GM18861 (cell line): ENCODE results near the gene UNK.
"Not testable (repeated sequence)": the region's sequence is repeated elsewhere in the genome, so short reads cannot be mapped to it uniquely, and the experiment has no call there.

Experiments
- ATAC-seq: cut with Tn5 transposase; IDR thresholded peaks from one replicate; pipeline ENCODE4 v1.9.1; 2021; ENCODE audit not compliant: unreplicated experiment

UNK gene

DNA sequence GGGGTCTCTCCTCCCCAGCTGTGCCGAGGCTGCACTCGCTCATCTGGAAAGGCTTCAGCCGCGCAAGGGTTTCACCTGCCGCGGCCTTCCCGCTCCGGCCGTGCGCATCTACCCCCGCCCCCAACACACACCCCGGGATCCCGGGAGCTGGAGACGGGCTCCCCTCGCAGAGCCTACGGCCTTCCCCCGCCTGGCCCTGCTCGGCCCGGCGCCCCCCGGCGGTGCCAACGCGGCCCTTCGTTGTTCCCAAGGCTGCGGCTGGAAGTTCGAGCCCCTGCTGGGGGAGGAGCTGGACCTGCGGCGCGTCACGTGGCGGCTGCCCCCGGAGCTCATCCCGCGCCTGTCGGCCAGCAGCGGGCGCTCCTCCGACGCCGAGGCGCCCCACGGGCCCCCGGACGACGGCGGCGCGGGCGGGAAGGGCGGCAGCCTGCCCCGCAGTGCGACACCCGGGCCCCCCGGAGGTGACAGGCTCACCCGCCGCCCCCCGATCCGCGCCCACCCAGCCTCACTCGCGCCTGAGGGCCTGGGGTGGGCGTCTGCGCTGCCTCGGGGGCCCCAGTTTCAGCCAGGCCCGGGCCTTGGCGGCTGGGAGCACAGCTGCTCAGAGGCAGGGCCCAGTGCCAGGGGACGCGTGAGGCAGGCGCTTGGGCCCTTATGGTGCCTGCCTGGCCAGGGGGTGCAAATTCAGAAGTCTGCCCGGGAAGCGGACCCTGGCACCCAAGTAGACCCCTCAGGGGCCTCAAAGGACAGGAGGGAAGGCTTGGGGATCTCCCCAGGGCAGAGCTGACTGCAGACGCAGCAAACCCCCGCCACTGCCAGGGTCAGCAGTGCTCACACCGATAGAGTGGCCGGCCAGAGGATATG lies 30.9 kb upstream of the UNK start:
- ATAC-seq: no peak

GRCh38 chr17:75754378-75755204 lies 30.0 kb upstream of the UNK start:
- ATAC-seq: no peak

- no peak for ATAC-seq
Measured at GRCh38 chr17:75755205-75755901, 29.3 kb upstream of the UNK start.

DNA sequence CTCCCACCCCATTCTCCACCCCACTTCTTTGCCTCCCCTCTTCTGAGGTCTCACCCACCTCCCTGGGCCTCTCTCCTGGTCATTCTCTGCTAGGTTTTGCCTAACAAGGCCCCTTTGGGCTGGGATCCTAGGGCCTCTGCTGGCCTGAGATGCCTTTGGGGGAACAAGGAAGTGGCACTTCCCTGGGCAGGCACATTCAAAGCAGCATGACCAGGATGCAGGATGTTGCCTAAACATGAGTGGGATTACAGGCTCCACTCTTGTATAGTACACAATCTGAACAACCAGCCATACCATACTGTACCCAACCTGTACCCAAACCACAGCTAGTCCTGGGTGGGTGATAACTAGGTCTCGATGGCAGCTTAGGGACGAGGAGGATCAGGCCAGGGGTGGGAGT lies 28.6 kb upstream of the UNK start:
- no peak for ATAC-seq

DNA sequence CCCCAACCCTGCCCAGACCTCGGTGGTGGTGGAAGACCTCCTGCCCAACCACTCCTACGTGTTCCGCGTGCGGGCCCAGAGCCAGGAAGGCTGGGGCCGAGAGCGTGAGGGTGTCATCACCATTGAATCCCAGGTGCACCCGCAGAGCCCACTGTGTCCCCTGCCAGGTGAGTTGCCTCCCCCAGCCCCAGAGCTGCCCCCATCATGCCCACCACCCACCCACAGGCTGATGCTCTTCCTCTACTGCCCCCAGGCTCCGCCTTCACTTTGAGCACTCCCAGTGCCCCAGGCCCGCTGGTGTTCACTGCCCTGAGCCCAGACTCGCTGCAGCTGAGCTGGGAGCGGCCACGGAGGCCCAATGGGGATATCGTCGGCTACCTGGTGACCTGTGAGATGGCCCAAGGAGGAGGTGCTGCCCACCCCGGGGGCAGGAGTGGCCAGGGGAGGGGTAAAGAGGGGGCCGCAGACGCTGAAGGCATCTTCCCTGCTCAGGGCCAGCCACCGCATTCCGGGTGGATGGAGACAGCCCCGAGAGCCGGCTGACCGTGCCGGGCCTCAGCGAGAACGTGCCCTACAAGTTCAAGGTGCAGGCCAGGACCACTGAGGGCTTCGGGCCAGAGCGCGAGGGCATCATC lies 28.0 kb upstream of the UNK start:
- no peak for ATAC-seq

DNA sequence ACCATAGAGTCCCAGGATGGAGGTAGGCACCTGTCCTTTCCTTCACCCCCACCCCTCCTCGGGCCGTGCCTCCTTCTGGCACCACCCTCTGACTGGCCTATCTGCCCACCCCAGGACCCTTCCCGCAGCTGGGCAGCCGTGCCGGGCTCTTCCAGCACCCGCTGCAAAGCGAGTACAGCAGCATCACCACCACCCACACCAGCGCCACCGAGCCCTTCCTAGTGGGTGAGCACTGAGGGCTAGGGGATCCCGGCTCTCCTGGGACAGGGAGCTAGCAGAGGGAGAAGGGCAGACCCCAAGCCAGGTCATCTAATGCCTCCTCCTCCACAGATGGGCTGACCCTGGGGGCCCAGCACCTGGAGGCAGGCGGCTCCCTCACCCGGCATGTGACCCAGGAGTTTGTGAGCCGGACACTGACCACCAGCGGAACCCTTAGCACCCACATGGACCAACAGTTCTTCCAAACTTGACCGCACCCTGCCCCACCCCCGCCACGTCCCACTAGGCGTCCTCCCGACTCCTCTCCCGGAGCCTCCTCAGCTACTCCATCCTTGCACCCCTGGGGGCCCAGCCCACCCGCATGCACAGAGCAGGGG lies 27.4 kb upstream of the UNK start:
- ATAC-seq: no peak

- no peak for ATAC-seq
Measured at GRCh38 chr17:75758131-75758905, 26.3 kb upstream of the UNK start.

GRCh38 chr17:75759457-75759856 lies 25.1 kb upstream of the UNK start:
- no peak for ATAC-seq

- ATAC-seq: not testable (repeated sequence)
Measured at GRCh38 chr17:75759978-75760640, 24.5 kb upstream of the UNK start.

DNA sequence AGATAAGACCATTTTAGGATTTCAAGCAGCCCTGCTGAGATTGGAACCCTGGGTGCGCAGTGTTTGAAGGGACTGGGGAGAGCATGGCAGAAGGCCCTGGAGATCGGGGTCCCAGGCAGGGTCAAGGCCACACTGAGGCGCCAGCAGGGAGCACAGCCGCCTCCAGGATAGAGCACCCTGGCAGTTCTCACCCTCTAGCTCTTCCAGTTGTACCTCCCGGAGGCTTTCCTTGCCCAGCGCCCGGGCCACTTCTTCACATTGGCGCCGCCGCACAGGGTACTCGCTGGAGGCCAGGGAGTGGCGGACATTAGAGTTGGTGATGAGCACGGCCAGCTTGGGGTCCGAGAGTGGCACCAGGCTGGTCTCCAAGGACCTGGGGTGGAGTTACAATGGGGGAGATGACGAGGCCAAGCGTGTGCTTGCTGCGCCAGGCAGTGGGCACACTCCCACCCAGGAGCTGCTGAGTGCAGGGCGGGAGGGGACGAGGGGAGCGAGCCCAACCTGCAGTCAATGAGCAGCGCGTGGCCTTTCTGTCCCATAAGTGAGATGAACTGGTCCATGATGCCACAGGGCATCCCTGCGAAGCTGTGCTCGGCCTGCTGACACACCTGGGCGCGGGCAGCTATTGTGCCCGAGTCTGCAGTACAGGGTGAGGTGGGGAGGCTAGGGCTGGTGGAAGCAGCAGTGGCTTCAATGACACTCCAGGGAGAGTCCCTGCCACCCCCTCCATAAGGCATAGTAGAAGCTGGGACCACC lies 21.9 kb upstream of the UNK start:
- no peak for ATAC-seq

DNA sequence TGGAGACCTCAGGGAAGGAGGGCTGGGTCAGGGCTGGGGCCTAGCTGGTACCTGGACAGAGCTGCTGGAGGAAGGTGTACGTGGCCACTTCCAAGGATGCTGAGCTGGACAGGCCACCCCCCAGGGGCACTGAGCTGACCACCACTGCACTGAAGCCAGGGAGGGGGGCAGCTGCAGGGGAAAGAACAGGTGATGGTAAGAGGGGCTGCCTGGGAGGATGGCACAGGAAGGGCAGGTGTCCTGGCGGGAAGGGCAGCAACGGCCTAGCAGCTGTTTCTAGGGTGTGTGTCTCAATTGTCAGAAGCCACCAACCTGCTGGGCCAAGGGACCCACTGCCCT lies 21.4 kb upstream of the UNK start:
- ATAC-seq: no peak

- ATAC-seq: no peak
Measured at GRCh38 chr17:75763613-75764416, 20.8 kb upstream of the UNK start.

- ATAC-seq: no peak
Measured at GRCh38 chr17:75764417-75764710, 20.2 kb upstream of the UNK start.

- ATAC-seq: peak; percentile 51
Measured at GRCh38 chr17:75764711-75765421, 19.7 kb upstream of the UNK start, which contains the start of gene GALK1. Gene GALK1, minus strand, starts transcription at chr17:75765192. Its CDS starts 56 bp downstream, at chr17:75765136.

GRCh38 chr17:75765981-75766380 lies 18.6 kb upstream of the UNK start:
- no peak for ATAC-seq

DNA sequence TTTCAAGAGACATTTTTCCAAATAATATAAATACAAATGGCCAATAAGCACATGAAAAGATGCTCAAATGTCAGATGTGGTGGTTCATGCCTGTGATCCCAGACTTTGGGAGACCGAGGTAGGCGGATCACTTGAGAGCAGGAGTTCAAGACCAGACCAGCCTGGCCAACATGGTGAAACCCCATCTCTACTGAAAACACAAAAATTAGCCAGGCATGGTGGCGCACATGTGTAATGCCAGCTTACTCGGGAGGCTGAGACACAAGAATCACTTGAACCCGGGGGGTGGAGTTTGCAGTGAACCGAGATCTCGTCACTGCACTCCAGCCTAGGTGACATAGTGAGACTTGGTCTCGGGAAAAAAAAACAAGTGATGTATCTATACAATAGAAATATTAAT lies 16.7 kb upstream of the UNK start:
- ATAC-seq: no peak

- no peak for ATAC-seq
Measured at GRCh38 chr17:75769536-75769935, 15.1 kb upstream of the UNK start.
